HG02943 (cell line): ENCODE results near the gene HELZ2.
"Not testable (repeated sequence)": the region's sequence is repeated elsewhere in the genome, so short reads cannot be mapped to it uniquely, and the experiment has no call there.

Experiments
- ATAC-seq: cut with Tn5 transposase; IDR thresholded peaks from one replicate; pipeline ENCODE4 v1.9.1; 2021; ENCODE audit warnings: mild to moderate bottlenecking, low read depth, moderate library complexity; ENCODE audit not compliant: unreplicated experiment

HELZ2 gene

DNA sequence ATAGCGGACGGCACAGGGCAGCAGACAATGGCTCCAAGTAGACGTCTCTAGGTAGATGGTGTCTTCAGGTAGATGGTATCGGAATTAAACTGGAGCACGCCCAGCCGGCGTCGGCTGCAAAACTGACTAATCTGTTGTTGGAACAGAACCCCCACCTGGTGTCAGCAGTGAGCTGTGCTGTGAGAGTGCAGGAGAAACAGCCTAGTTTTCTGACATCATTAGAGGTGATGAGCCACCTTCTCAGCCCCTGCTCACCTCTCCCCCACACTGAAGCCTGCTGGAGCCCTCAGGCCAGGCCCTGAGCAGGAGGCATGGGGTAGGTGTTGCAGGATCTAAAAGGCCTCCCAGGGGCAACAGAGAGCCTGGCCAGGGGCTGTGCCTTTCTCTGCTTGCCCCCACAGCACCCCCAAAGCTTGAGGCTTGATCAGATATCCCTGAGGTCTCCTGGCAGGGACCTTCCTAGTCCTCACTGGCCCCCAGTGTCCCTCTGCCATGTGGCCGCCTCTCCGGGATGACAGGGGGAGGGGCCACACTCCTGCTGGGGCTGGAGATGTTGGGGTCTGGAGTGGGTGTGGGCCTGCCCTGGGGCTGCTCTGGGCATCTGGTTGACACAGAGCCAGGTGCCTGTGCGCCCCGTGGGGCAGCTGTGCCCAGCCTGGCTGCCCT, 6.9 kb upstream of the HELZ2 start:
- no peak for ATAC-seq

DNA sequence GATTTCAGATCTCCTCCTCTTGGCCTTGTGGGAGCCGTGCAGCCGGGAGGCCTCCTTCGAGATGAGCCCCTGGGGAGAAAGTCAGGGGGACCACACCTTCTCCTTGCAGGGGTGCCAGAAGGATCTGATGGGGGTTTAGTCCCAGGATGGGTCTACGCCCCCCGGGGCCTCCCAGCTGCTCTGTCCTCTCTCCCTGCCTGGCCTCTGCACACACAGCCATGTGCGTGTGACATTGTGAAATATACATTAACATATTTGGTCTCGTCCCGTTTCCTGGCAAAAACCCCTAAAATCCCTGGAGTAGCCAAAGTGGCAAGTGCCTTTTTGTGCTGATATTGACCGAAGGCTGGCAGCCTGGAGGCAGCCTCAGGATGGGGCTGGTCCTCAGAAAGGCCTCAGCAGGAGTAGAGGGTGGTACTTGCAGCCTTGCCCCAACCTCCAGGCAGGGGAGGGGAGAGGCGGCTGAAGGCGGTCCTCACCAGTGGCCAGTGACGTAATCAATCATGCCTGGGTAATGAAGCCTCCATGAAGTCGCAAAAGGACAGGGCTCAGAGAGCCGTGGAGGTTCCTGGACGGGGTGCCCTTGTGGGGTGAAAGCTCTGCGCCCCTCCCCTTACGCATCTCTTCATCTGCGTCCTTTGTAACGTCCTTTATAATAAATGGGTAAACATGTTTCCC, 5.1 kb upstream of the HELZ2 start:
- no peak for ATAC-seq

DNA sequence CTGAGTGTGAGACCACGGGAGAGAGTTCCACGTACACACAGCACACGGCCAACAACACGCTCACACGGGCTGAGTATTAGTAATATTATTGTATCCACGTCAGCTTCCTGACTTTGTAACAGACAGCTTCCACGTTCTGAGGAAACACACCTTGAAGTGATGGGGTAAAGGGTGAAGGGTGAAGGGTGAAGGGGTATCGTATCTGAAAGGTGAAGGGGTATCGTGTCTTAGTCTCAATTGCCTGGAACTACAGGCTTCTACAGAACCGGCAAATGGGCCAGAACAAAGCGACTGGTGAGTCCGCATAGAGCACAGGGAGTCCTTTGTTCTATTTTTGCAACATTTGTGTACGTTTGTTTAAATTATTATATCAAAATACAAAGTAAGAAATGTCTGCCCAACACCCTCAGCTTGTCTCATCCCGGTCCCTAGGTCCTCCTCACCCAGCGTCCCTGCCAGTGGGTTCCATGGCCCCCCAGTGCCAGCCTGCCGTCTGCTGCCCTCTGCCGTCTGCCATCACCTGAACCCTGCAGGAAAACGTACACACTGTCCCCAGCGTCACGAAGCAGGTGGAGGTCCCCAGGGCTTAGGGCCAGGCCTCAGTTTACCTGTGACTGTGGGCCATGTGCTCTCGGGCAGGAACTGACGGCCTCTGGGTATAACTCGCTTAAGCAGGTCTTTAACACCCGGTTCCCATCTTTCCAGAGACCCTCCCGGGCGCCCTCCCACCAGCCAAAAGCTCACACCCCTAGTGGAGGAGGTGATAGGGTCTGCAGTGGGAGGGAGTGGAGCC, 4.4 kb upstream of the HELZ2 start:
- ATAC-seq = no peak

DNA sequence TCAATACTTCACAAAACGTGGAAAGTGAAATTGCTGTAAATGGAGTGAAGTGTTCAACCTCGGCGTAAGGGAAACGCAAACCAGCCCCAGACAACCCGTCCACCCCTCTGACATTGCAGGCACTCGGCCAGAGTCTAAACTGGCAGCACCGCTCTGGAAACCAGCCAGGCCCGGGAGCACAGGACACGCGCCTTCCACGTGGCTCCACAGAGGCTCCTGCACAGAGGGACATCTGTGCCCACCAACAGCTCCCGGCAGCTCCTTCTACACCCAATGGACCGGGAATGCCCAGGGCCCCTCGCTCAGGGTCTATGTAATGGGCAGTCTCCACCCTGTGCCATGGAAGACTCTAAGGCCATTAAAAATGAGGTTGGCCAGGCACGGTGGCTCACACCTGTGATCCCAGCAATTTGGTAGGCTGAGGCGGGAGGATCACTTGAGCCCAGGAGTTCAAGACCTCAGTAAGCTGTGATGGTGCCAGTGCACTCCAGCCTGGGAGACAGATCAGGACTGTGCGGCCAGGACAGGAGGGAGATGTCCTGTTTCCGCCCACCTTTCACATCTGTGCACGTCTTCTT, 3.4 kb upstream of the HELZ2 start:
- no peak for ATAC-seq

DNA sequence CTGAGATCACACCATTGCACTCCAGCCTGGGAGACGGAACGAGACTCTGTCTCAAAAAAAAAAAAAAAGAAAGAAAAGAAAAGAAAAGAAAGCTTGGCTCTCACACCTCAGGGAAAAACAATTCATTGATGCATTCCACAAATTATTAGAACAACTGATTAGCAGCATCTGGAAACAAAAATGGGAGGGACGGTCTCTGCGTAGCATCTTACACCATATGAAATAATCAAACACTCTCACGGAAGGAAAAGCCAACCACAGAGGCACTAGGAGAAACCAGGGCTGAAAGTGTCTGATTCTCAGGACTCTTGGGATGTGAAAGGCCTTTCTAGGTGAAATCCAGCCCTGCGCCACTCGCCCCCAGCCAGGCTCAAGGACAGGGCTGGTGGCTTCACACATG, 2.3 kb upstream of the HELZ2 start:
- ATAC-seq = no peak

DNA sequence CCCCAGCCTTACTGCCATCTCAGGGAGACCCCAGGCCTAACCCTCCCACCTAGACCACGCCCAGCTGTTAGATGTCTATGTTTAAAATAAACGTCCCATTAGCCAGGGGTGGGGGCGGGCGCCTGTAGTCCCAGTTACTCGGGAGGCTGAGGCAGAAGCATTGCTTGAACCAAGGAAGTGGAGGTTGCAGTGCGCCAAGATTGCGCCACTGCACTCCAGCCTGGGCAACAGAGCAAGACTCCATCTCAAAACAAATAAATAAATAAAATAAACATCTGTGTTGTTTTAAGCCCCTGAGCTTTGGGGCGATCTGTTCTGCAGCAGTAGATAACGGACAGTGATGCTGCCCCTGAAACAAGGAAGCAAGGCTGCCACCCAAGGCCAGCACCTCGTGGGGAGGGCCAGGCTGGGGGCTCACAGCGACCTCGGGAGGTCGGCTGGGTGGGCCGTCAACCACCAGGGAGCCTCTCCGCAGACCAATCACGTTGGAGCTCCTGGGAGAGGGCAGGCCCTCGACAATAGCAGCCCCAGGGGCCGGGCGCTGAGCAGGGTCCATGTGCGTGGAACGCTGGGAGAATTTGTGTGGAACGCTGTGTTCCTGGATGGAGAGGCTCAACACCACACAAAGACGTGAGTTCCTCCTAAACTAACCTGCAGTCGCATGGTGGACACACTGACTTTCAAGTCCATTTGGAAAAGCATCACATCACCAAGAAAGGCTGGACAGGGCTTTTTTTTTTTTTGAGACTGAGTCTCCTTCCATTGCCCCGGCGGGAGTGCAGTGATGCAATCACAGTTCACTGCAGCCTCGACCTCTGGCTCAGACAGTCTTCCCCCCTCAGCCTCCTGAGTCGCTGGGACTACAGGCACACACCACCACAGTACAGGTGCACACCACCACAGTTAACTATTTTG, 1.0 kb upstream of the HELZ2 start:
- no peak for ATAC-seq

DNA sequence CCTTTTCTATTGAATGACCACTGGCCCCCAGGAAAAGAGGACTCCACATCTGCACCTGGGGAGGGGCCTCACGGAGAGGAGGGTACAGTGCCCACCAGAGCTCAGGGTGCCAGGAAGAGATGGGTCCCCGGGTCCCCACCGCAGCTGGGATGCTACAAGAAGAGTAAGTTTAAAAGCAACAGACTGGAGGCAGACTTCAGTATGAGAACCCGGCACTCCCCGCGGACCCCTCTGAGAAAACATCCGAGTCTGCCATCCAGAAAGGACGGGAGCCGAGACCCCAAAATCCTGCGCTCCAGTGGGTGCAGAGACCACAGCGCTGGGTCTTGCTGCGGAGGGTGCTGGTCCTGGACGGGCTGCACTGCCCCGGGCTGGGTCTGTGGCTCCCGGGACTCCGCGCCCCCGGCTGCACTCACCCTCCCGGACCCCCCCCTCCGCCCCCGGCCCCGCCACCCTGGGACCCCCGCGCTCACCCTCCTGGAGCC, 350 bp downstream of the HELZ2 start:
- no peak for ATAC-seq

DNA sequence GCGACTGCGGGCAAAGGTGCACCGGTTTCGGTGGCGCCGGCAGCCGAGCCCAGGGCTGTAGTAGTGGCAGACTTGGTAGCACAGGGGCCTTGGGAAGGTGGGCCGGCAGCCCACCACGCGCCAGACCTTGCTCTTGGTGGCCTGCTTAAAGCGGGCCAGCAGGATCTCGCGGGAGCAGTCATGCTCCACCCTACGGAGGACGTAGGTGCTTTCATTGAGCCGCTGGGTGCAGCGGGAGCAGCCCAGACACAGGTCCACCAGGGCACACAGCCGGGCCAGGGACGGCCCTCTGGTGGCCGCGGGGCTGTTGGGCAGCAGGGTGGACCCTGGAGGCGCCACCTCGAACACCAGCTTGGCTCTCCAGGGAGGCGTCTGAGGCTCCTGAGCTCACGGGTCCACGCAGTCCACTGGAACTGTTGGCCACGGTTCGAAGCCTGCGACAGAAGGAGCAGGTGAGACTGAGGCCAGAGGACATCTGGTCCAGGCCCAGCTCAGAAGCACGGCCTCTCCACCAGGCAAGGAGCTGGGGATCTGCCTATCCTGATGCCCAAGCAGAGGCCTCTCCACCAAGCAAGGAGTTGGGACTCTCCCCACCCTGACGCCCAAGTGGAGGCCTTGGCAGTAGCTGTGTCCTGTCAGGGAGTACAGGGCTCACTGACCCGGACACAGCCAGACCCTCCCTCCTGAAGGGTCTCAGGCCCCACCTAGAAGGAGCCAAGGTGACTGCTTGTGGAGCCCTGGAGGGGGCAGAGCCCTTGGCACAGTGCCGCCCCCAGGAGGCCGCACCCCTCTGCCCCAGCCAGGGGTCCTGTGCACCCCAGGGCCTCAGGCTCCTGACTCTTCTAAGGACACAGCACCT, 1.0 kb downstream of the HELZ2 start:
- ATAC-seq = no peak

DNA sequence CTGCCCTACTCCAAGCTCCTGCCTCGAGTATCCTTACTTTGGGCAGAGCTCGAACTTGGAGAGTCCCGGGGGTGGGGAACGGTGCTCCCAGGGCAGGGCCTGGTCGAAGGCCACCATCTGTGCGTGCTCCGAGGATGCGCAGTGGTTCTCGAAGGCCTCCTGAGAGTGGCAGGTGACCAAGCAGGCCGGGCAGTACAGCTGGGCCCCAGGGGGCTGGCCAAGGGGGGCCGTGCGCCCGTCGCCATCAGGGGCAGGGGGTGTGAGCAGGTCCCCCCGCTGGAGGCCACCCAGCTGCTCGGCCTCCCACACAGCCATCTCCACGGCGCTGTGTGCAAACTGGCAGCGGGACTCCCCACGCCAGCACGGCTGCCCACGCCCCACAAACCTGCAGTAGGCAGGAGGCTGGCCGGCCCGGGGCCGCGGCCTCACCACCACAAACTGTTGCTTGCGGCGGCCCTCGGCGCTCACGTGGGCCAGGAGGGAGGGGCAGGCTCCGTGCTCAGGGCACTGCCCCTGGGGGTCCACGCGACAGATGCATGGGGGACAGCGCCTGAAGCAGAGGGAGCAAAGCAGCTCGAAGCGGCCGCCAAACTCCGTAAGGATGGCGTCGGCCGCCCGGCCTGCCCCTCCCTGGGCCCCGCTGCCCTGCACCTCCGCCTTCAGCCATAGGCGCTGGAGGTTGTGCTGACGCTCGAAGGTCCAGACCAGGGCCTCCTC, 1.8 kb downstream of the HELZ2 start:
- ATAC-seq = no peak

DNA sequence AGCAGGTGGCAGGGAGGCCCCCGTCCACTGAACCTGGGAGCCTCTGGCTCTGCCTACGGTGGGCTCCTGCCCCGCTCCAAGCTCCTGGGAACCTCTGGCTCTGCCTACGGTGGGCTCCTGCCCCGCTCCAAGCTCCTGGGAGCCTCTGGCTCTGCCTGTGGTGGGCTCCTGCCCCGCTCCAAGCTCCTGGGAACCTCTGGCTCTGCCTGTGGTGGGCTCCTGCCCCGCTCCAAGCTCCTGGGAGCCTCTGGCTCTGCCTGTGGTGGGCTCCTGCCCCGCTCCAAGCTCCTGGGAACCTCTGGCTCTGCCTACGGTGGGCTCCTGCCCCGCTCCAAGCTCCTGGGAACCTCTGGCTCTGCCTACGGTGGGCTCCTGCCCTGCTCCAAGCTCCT, 3.0 kb downstream of the HELZ2 start:
- not testable (repeated sequence) for ATAC-seq

DNA sequence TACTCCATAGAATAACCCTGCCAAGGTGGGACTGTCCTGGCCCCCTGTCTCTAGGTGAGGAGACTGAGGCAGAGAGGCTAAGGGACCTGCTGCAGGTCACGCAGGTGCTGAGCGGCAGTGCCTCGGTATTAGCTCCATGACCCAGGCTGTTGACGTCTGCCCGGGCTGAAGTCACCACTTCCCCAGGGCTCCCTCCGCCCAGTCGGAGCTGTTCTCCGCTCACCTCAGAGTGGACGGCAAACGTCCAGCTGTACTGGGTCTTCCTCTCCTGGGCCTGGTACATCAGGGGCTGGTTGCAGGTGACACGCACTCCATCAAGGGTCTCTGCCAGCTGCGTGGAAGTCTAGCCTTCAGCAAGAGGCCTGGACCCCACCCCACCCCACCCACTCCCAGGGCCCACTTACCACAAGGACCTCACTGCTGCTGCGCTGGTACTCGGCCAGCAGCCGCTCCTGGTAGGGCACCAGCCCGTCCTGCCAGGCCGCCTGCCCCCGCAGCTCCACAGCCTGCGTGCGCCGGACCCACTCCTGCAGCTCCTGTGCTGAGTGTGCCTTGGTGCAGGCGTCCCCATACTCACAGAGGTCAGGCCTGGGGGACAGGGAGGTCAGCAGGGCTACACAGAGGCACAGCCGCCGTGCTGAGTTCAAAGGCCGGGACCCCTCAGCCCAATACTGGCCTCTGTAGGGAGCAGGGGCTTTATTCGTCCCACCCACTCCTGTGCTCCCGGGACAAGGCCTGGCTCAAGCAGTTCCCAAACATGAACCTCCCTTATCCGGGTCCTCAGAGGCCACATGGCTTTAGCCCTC, 3.6 kb downstream of the HELZ2 start:
- ATAC-seq = no peak

DNA sequence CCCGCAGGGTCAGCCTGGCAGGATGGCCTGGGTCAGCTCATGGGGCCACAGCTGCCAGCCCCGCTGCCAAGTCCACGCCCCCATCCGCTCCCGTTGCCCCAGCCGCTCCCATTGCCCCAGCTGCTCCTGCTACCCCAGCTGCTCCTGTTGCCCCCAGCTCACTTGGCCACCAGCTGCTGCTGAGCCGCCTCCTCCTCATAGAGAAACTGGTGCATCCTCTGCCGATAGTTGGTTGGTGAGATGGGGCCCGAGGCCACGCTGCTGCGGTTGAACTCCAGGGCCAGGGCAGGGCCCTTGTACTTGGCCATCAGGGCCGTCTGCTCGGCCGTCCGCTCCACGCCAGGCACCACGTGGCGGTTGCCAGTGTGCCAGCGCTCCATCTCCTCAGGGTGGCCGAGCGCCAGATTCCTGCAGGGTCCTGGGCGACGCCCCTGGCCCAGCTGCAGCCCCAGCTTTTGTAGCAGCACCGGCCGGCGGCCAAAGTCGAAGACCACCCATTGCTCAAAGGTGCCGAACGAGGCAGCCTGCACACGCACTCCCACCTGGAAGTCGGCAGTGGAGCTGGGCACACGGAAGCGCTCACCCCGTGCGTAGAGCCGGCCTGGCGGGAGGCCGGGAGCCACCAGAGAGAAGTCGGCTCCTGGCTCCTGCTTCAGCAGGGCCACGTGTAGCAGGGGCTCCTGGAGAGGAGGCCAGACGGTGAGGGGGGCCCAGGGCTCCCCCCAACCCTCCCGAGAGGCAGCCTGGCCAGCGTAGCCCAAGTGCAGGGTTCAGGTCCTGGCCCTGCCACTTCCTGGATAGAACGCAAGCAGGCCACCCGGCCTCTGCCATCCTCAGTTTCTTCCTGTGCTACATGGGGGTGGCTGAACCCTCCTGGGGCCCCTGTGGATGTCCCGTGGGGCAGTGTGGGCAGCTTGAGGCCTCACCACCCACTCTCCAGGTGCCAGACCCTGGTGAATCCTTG, 4.8 kb downstream of the HELZ2 start:
- ATAC-seq = no peak

DNA sequence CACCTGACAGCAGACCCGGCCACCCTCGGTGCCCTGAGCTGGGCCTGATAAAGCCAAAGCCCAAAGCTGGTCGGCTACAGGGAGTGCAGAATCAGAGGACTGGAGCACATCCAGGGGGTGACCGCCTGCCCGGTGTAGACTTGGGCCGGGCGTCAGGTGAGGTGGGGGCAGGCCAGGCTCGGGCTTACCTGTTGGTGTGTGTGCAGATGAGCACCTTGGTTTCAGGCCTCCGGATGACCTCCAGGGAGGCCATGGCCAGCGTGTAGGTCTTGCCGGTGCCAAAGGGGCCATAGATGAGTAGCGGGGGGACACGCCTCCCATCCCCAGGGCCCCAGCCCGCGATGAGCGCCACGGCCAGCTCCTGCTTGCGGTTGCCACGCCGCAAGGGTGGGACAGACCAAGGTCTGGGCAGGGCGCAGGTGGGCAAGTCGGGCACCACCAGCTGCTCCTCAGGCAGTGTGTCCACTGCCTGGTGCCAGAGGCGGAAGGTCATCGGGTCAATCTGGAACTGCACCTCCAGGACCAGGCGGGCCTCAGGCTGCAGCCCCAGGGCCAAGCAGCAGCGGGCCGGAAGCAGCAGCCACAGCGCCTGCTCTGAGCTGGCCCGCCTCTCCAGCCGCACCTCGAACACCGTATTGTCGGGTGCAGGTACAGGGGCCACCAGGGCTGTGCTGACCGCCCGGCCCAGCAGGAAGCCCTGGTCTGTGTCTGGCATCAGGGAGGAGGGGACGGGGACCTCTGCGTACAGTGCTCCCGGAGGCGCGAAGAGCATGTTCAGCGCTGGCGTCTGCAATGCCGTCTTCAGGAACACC, 5.7 kb downstream of the HELZ2 start:
- peak; percentile 13 for ATAC-seq

DNA sequence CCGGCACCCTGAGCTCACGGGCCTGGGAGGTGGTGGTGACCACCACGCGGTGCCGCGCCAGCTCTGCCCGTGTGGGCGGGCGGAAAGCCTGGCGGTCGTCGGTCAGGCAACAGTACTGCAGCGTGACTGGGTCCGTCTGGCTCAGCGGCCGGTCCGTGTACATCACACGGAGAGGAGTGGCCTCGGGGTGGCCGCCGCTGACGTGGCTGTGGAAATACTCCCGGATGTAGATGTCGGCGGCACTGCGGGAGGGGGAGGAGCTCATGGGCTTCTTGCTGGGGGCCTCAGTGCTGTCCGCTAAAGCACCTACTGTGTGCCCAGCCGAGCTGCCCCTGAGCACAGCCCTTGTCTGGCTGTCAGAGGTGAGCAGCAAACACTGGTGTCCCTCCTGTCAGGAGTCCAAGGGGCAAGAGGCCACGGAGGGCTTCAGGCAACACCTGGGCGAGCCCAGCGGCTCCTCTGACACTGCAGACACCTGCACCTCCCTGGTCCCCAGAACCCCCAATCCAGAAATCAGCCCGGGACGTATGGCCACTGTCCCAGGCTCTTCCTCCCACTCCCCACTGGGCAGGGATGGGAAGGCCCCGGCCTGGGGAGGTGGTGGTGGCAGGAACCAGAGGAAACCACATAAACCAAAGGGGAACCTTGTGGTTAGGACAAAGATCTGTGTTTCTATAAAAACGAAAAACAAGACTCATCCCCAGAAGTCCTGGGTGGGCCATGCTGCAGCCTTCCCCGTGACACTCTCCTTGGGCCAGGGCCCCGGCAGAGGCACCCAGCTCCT, 6.5 kb downstream of the HELZ2 start:
- ATAC-seq = peak; percentile 53

DNA sequence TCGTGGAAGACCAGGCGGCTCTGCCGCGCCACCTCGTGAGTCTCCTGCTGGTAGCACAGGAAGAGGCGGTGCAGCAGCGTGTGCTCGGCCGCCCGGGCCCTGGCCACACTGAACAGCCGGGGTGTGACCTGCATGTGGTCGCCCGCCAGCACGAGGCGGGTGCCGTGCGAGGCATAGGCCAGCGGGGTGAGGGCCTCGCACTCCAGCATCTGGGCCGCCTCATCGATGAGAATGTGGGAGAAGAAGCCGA, 7.0 kb downstream of the HELZ2 start:
- ATAC-seq = no peak
